HG03095 (cell line): ENCODE results near the gene NBPF20.
"Not testable (repeated sequence)": the region's sequence is repeated elsewhere in the genome, so short reads cannot be mapped to it uniquely, and the experiment has no call there.

Source experiments
- ATAC-seq: cut with Tn5 transposase; IDR thresholded peaks from one replicate; pipeline ENCODE4 v1.9.1; 2021; ENCODE audit warnings: moderate library complexity; ENCODE audit not compliant: unreplicated experiment

The NBPF20 gene

GRCh38 chr1:145425436-145426029, at the start of gene NBPF20:
TSS of gene NBPF20 (minus strand) at chr1:145425603. CDS start at chr1:145405272, 20,331 bp downstream.
- ATAC-seq = peak; percentile 90

- not testable (repeated sequence) for ATAC-seq
Measured at GRCh38 chr1:145474837-145475368, 49.5 kb upstream of the NBPF20 start.

DNA sequence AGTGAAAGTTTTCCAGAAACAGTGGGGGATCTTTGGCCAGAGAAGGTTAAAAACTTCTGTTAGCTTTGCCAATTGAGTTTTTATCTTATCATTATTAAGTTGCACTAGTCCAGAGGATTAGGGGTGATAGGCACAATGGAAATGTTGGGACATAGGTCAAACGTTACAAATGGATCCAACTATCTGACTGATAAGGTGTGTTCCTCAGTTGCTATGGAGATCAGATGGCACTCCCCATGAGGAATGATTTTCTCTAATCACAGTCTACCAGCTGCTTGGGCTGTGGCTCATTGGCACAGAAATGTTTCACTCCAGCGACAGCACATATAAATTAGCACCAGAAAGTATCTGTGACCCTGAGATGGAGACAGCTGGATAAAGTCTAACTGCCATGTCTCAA, 47.3 kb upstream of the NBPF20 start:
- not testable (repeated sequence) for ATAC-seq

GRCh38 chr1:145471365-145471764, 46.0 kb upstream of the NBPF20 start:
- not testable (repeated sequence) for ATAC-seq

- ATAC-seq = peak; percentile 89
Measured at GRCh38 chr1:145465405-145466144, 40.2 kb upstream of the NBPF20 start.

GRCh38 chr1:145464708-145465336, 39.4 kb upstream of the NBPF20 start:
- ATAC-seq = peak; percentile 17

DNA sequence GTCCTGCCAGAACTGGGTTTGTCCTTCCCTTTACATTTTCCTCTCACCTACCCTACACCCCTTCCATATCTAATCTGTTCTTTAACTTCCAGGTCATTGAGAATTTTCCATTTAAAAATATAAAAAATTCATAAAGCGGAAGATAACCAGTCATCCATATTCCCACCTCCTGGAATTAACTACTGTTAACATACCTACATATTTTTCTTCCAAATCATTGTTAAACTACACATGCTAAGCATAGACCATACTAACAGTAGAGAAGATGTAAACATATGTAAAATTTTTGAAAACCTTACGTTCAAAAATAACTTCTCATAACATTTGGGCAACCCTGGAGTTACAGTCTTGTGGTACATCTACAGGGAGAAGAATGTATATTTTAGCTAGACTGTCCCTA, 38.6 kb upstream of the NBPF20 start:
- ATAC-seq = not testable (repeated sequence)

- not testable (repeated sequence) for ATAC-seq
Measured at GRCh38 chr1:145460684-145461083, 35.3 kb upstream of the NBPF20 start.

DNA sequence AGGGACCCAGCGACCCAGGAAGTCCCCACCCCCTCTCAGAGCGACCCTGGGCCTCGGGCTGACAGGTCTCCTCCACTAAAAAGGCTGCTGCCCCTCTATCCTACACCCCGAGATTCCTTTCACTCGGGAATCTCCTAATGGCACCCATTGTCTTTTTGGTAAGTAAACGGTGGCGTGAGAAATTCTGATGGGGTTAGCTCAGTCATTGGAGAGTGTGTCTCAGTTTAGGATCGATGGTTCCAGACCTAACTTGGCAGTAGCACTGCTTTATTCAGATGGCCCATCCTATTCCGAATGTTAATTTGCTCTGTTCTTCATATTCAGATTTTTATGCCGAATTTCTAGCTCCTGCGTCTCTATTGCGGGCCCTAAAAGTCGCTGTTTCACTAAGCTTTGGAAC, 34.6 kb upstream of the NBPF20 start:
- not testable (repeated sequence) for ATAC-seq

- ATAC-seq = not testable (repeated sequence)
Measured at GRCh38 chr1:145459591-145459990, 34.2 kb upstream of the NBPF20 start.

DNA sequence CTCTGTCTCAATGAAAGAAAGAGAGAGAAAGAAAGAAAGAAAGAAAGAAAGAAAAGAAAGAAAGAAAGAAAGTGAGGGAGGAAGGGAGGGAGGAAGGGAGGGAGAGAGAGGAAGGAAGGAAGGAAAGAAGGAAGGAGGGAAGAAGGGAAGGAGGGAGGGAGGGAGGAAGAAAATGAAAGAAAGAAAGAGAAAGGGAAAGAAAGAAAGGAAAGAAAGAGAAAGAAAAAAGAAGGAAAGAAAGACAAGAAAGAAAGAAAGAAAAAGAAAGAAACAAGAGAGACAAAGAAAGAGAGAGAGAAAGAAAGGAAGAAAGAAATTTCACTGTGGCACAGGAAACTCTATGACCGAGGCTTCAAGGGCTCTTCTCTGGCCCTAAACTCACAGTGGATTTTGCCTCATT, 33.7 kb upstream of the NBPF20 start:
- not testable (repeated sequence) for ATAC-seq

- not testable (repeated sequence) for ATAC-seq
Measured at GRCh38 chr1:145454824-145455177, 29.4 kb upstream of the NBPF20 start.

- not testable (repeated sequence) for ATAC-seq
Measured at GRCh38 chr1:145453873-145454823, 28.7 kb upstream of the NBPF20 start.

GRCh38 chr1:145452506-145452905, 27.1 kb upstream of the NBPF20 start:
- ATAC-seq = not testable (repeated sequence)

DNA sequence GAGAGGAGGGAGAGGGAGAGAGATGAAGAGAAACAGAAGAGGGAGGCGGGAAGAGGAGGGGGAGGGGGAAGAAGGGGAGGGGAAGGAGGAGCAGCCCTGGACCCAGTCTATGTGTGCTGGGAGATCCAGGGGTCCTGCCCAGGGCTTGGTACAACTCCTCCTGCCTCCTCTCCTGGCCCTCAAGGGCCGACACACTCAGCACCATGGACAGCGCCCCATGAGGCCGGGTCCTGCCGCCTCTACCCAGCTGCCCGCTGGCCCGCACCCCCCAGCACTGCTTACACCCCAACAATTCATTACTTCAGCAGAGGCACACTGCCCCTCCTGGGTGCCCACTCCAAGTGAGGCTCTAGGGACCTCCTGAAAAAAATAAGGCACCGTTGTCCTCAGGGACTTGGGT, 26.5 kb upstream of the NBPF20 start:
- not testable (repeated sequence) for ATAC-seq

- ATAC-seq = not testable (repeated sequence)
Measured at GRCh38 chr1:145445219-145445618, 19.8 kb upstream of the NBPF20 start.

- ATAC-seq = not testable (repeated sequence)
Measured at GRCh38 chr1:145442340-145442739, 16.9 kb upstream of the NBPF20 start.

GRCh38 chr1:145431363-145432256, 6.2 kb upstream of the NBPF20 start:
- ATAC-seq = not testable (repeated sequence)

DNA sequence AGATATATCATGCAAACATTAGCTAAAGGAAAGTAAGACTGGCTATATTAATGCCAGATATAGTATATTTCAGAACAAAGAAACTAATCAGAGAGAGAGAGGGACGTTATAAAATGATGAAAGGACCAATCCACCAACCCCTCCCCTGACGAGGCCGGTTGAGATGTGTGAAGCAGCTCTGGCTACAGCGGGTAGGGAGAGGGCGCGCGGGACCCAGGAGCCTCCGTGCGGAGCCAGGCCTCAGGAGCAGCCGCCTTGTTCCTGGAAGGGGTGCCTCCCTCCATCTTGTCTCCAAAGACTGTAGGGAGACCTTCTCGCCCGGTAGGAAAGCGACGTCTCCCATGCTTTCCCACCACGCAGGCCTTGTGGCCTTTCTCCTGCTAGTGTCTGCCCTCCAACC, 5.4 kb upstream of the NBPF20 start:
- ATAC-seq = not testable (repeated sequence)
